Measurements from ENCODE around the gene USP13. TPM values are rescaled to one million over a fixed set of nuclear protein-coding genes. Genes with fewer than 3 reads are reported as not detected.

The USP13 gene
- total and polyA plus RNA-seq, 4 donors = 3.5 to 9.3 (median 5.9) TPM

DNA sequence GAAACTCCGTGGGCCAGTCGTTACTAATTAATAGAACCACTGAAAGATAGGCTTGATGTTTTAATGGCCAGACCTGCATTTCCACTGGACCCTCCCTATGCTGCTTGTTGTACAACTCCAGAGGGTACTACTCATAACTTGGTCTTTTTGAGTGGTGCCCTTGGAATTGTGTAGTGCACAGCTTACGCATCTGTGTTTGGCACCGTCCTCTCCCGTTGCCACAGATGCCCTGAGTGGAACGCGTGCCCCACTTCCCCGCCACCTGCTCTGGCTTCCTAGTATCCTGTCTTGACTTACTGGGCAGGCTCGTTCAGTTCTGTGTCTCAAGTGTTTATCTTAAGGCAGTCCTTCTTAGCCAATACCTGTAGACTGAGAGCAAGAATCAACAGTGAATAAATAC, 78.7 kb downstream of the USP13 start:
- peaks cover 0 to 2% of the 10 kb centered on the region in 2 donors for H3K36me3 ChIP-seq (ENCODE audit: control insufficient read depth in 1 of 2, insufficient read depth in 2 of 2, low read length in 1 of 2)
- H3K4me1 ChIP-seq (ENCODE audit: control insufficient read depth in 1 of 2, insufficient read depth in 2 of 2, low read length in 2 of 2) = no peaks in the 10 kb centered on the region
- no peak overlapping the region for H3K27ac ChIP-seq (ENCODE audit: low read depth in 1 of 2, low read length in 2 of 2)
- ATAC-seq (ENCODE audit: low FRiP score) (no peak), DNase-seq (no peak)
- intact Hi-C loops (cut with DNase I) = no loop called here
- no peaks in the 10 kb centered on the region for H3K27me3 ChIP-seq (ENCODE audit: control insufficient read depth in 1 of 2, insufficient read depth in 2 of 2, low read length in 1 of 2)
- H3K9me3 ChIP-seq (ENCODE audit: control insufficient read depth, low read length) = no peaks in the 10 kb centered on the region
- no peak overlapping the region for H3K4me3 ChIP-seq (ENCODE audit: low read length in 2 of 2)
- 96% methylated on average over 9 of the region's 9 CpGs for WGBS, 2 donors

DNA sequence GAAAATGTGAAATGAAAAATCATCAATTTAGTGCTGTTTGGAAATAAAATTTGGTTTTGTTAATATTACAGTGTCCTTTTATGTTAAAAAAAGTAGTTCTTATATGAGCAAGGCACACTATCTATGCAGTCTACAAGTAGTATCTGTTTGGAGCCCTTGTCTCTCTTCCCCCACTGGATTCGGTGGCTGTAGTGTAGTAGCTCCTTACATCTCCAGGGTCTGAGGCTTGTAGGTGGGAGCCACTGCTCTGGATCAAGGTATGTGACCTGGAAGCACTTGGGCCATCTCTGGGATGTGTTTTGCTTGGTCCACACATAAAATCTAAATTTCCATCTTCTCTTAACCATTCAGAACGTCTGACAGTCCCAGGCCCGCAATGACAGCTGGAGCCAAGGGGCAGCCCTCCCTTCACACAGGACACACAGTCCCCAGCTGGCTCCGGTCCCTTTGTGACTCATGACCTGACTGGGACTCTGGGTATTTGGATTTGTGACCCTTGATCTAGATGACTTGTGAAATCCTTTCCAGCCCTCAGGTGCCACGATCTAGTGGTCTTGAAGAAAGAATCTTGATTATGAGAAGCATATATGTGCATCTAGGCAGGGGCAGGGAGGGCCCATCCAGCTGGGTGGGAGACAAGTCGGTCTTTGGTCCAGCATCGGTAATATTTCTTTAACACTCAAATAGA, 80.0 kb downstream of the USP13 start:
- no peak for DNase-seq
- Histone ChIP-seq H3K27me3 (ENCODE audit: control insufficient read depth in 1 of 2, insufficient read depth in 2 of 2, low read length in 1 of 2) (no peaks in the 10 kb centered on the region), H3K4me3 (ENCODE audit: low read length in 2 of 2) (no peak overlapping the region), H3K27ac (ENCODE audit: low read depth in 1 of 2, low read length in 2 of 2) (no peak overlapping the region), H3K36me3 (ENCODE audit: control insufficient read depth in 1 of 2, insufficient read depth in 2 of 2, low read length in 1 of 2) (peaks cover 0 to 2% of the 10 kb centered on the region in 2 donors), H3K9me3 (ENCODE audit: control insufficient read depth, low read length) (no peaks in the 10 kb centered on the region), H3K4me1 (ENCODE audit: control insufficient read depth in 1 of 2, insufficient read depth in 2 of 2, low read length in 2 of 2) (no peaks in the 10 kb centered on the region)
- ATAC-seq (ENCODE audit: low FRiP score) = peak; percentile 45
- intact Hi-C loops (cut with DNase I) = no loop called here
- 77 to 78% methylated on average over 7 of the region's 7 CpGs for WGBS, 2 donors

DNA sequence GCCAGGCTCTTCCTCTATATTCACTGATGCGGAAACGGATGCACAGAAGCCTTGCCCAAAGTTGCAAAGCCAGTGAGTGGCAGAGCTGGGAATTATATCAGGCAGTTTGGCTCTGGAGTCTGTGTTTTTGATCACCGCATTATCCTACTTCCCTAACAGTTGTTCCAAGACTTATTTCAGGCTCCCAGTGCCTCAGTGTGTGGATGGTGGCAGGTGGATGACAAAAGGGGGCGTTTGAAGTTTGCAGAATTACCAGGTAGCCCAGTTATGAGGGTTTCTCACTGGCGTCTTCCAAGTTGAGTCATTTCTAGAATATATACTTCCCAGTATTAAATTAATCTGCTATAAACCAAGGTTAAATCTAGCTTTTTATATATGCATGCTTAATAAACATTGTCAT, 81.0 kb downstream of the USP13 start:
- H3K9me3 ChIP-seq (ENCODE audit: control insufficient read depth, low read length) = no peaks in the 10 kb centered on the region
- DNase-seq (no peak), ATAC-seq (ENCODE audit: low FRiP score) (no peak)
- 53 to 58% methylated on average over 5 of the region's 5 CpGs for WGBS, 2 donors
- no peaks in the 10 kb centered on the region for H3K27me3 ChIP-seq (ENCODE audit: control insufficient read depth in 1 of 2, insufficient read depth in 2 of 2, low read length in 1 of 2)
- no peaks in the 10 kb centered on the region for H3K4me1 ChIP-seq (ENCODE audit: control insufficient read depth in 1 of 2, insufficient read depth in 2 of 2, low read length in 2 of 2)
- no peak overlapping the region for H3K27ac ChIP-seq (ENCODE audit: low read depth in 1 of 2, low read length in 2 of 2)
- H3K36me3 ChIP-seq (ENCODE audit: control insufficient read depth in 1 of 2, insufficient read depth in 2 of 2, low read length in 1 of 2) = peaks cover 0 to 2% of the 10 kb centered on the region in 2 donors
- intact Hi-C loops (cut with DNase I) = no loop called here
- H3K4me3 ChIP-seq (ENCODE audit: low read length in 2 of 2) = no peak overlapping the region

DNA sequence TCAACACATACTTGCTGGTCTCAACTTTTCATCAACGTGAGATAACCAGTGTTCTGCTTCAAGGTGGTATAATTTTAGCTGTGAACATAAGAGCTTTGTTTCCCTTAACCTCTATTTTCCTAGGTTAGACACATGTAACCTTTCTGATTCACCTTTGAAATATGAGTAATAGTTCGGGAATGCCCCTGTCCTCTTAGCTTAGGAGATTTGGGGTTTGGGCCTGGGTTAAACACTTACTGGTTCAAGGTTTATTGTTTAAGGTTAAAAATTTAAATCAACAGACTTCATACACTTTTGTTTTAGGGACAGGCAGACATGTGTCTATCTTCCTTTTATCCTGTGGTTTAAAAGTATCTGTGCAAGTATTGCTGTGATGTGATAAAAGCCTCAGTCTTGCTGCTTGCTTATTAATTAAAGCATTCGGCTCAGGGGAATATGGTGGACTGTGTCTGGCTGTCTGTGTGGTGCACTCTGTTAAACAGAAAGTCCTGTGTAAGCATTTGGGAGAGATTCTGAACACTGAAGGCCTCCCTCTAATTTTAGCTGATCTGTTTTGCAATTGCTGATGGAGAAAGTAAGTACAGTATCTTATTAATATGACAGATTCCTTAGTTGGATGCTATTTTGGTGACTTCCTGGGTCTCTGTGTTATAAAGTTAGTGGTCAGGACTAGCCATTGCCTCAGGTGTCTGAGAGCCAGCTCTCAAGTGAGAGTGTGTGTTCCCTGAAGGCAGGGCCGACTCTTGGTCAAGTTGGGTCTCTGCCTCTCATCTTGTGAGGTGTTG, 81.8 kb downstream of the USP13 start:
- no peaks in the 10 kb centered on the region for H3K9me3 ChIP-seq (ENCODE audit: control insufficient read depth, low read length)
- intact Hi-C loops (cut with DNase I) = no loop called here

DNA sequence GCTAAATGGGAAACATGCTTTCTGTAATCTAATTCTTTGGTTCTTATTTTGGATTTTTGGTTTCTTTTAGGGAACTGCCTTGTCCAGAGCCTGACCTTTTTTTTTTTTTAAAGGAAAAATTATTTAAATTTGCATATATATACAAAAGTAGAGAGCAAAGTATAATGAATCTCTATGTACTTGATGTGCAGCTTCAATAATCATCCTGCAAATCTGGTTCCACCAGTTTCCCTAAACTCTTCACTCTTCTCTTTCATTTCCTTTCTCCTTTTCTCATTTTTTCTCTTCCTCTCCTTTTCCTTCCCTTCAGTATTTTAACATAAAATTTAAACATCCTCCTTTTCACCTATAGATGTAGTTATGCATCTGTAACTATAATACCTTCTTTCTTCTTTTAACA, 82.5 kb downstream of the USP13 start:
- Histone ChIP-seq H3K4me3 (ENCODE audit: low read length in 2 of 2) (no peak overlapping the region), H3K27me3 (ENCODE audit: control insufficient read depth in 1 of 2, insufficient read depth in 2 of 2, low read length in 1 of 2) (no peaks in the 10 kb centered on the region), H3K9me3 (ENCODE audit: control insufficient read depth, low read length) (no peaks in the 10 kb centered on the region), H3K4me1 (ENCODE audit: control insufficient read depth in 1 of 2, insufficient read depth in 2 of 2, low read length in 2 of 2) (no peaks in the 10 kb centered on the region), H3K36me3 (ENCODE audit: control insufficient read depth in 1 of 2, insufficient read depth in 2 of 2, low read length in 1 of 2) (peaks cover 0 to 5% of the 10 kb centered on the region in 2 donors), H3K27ac (ENCODE audit: low read depth in 1 of 2, low read length in 2 of 2) (no peak overlapping the region)
- intact Hi-C loops (cut with DNase I) = no loop called here
- no peak for ATAC-seq (ENCODE audit: low FRiP score)
- DNase-seq = no peak

More for the DNA sequence above, 81.8 kb downstream of the USP13 start:
- H3K27me3 ChIP-seq (ENCODE audit: control insufficient read depth in 1 of 2, insufficient read depth in 2 of 2, low read length in 1 of 2) = no peaks in the 10 kb centered on the region
- 54 to 61% methylated on average over 4 of the region's 4 CpGs for WGBS, 2 donors
- DNase-seq = no peak
- H3K27ac ChIP-seq (ENCODE audit: low read depth in 1 of 2, low read length in 2 of 2) = no peak overlapping the region
- H3K4me3 ChIP-seq (ENCODE audit: low read length in 2 of 2) = no peak overlapping the region
- no peak for ATAC-seq (ENCODE audit: low FRiP score)
- H3K4me1 ChIP-seq (ENCODE audit: control insufficient read depth in 1 of 2, insufficient read depth in 2 of 2, low read length in 2 of 2) = no peaks in the 10 kb centered on the region
- peaks cover 0 to 3% of the 10 kb centered on the region in 2 donors for H3K36me3 ChIP-seq (ENCODE audit: control insufficient read depth in 1 of 2, insufficient read depth in 2 of 2, low read length in 1 of 2)

DNA sequence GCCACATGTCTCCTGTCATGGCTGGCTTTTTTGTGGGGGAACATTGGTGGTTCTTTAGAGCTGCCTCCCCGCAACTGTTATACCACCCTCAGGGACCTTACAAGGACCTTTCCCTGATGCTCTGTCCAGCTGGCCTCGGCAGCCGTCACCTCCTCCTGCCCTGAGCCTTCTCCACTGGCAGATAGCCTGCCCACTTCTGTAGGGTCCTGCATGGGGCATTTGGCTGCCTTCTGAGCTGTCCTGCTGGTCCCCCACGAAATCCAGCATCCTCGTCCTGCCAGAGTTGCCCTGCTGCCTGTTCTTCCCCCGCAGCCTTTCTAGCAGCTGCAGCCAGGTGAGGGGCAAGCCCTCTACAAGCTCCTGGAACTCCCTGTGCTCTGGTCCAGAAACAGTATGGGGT, 86.2 kb downstream of the USP13 start:
- whole genome bisulfite sequencing, 2 donors = 92% methylated on average over 6 of the region's 6 CpGs
- H3K4me1 ChIP-seq (ENCODE audit: control insufficient read depth in 1 of 2, insufficient read depth in 2 of 2, low read length in 2 of 2) = no peaks in the 10 kb centered on the region
- DNase-seq = no peak
- no peak overlapping the region for H3K27ac ChIP-seq (ENCODE audit: low read depth in 1 of 2, low read length in 2 of 2)
- peaks cover 3 to 5% of the 10 kb centered on the region in 2 donors for H3K36me3 ChIP-seq (ENCODE audit: control insufficient read depth in 1 of 2, insufficient read depth in 2 of 2, low read length in 1 of 2)
- intact Hi-C loops (cut with DNase I) = no loop called here
- no peak overlapping the region for H3K4me3 ChIP-seq (ENCODE audit: low read length in 2 of 2)
- no peak for ATAC-seq (ENCODE audit: low FRiP score)
- no peaks in the 10 kb centered on the region for H3K27me3 ChIP-seq (ENCODE audit: control insufficient read depth in 1 of 2, insufficient read depth in 2 of 2, low read length in 1 of 2)
- no peaks in the 10 kb centered on the region for H3K9me3 ChIP-seq (ENCODE audit: control insufficient read depth, low read length)

DNA sequence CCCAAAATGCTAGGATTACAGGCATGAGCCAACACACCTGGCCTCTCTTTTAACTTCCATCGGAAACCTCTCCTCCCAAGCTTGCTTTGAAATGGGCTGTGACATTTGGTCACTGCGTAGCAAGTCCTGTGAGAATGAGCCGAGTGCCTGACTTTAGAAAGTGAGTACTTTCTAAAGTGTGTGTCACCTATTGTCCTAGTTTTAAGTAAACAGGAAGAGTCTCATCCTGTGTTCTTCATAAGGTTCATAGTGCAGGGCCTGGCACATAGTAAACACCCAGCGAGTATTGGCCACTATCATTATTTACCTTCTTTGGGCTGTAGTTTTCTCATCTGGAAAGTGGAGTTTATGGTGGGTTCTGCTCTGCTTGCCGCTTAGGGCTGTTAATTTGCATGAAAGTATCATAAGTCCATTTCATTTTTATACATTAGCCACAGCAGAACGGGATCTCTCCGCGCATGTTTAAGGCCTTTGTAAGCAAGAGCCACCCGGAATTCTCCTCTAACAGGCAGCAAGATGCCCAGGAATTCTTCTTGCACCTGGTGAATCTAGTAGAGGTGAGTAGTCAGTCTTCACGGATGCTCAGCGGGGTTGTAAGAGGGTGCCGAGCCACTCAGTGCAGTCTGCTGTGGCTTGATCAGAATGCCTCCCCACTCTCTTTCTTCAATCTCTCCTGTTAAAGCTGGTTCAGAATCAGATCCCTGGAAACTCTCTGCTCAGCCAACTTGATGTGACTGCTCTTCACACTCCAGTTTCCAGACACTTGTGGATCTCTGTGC, 87.2 kb downstream of the USP13 start:
- 91 to 92% methylated on average over 12 of the region's 12 CpGs for WGBS, 2 donors
- no peak for DNase-seq
- no peak for ATAC-seq (ENCODE audit: low FRiP score)
- Histone ChIP-seq H3K4me3 (ENCODE audit: low read length in 2 of 2) (no peak overlapping the region), H3K9me3 (ENCODE audit: control insufficient read depth, low read length) (no peaks in the 10 kb centered on the region), H3K36me3 (ENCODE audit: control insufficient read depth in 1 of 2, insufficient read depth in 2 of 2, low read length in 1 of 2) (peaks cover 3 to 5% of the 10 kb centered on the region in 2 donors), H3K27ac (ENCODE audit: low read depth in 1 of 2, low read length in 2 of 2) (no peak overlapping the region), H3K27me3 (ENCODE audit: control insufficient read depth in 1 of 2, insufficient read depth in 2 of 2, low read length in 1 of 2) (no peaks in the 10 kb centered on the region), H3K4me1 (ENCODE audit: control insufficient read depth in 1 of 2, insufficient read depth in 2 of 2, low read length in 2 of 2) (no peaks in the 10 kb centered on the region)
- intact Hi-C loops (cut with DNase I) = no loop called here

DNA sequence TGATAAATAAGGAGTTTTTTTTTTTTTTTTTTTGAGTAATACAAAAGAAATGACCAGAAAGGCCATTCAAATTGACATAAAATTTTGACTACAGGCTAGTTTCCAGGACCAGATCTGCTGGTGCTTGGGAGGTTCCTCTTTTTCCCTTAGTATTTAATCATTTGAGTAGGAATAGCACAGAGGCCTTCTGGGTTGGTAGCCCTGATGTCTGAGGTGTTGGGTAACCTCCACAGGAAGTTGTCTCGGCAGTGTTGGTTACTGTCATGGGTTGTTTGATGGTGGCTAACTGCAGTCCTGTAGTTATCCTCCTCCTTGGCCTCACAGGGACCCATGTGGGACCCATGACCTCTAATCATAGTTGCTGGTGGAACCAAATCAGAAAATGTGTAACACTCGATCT, 91.1 kb downstream of the USP13 start:
- WGBS, 2 donors = 88 to 89% methylated on average over 2 of the region's 2 CpGs
- Histone ChIP-seq H3K27me3 (ENCODE audit: control insufficient read depth in 1 of 2, insufficient read depth in 2 of 2, low read length in 1 of 2) (no peaks in the 10 kb centered on the region), H3K4me1 (ENCODE audit: control insufficient read depth in 1 of 2, insufficient read depth in 2 of 2, low read length in 2 of 2) (no peaks in the 10 kb centered on the region), H3K4me3 (ENCODE audit: low read length in 2 of 2) (no peak overlapping the region), H3K36me3 (ENCODE audit: control insufficient read depth in 1 of 2, insufficient read depth in 2 of 2, low read length in 1 of 2) (peaks cover 3 to 5% of the 10 kb centered on the region in 2 donors), H3K27ac (ENCODE audit: low read depth in 1 of 2, low read length in 2 of 2) (no peak overlapping the region), H3K9me3 (ENCODE audit: control insufficient read depth, low read length) (no peaks in the 10 kb centered on the region)
- ATAC-seq (ENCODE audit: low FRiP score) (no peak), DNase-seq (no peak)
- intact Hi-C loops (cut with DNase I) = no loop called here

All from aorta (tissue), 5 donors.